Uterus (tissue), 4 donors: ENCODE data around the gene ISOC2. TPM values are rescaled to one million over a fixed set of nuclear protein-coding genes. Genes with fewer than 3 reads are reported as not detected.
A peak's percentile ranks its signal among the peaks of the same experiment; 100 is the strongest.

ENCODE experiments used
- DNase-seq, 2 donors: peaks; one replicate each; pipeline ENCODE4 v3.0.0-alpha.2; 2019 to 2020
- H3K27ac ChIP-seq, 2 donors: fragments of 200-600 bp; sonication (generic); 1 replicate in 1 of 2; 2 replicates in 1 of 2; pipeline ENCODE4 v1.5.1; 2016 to 2018
- H3K27me3 ChIP-seq, 2 donors: fragments of 200-600 bp; sonication (generic); one replicate each; pipeline ENCODE4 v1.5.1; 2018 to 2019; ENCODE audit warnings: control low read depth in 1 of 2
- H3K36me3 ChIP-seq, 2 donors: fragments of 200-600 bp; sonication (generic); one replicate each; pipeline ENCODE4 v1.5.1; 2019; ENCODE audit warnings: control low read depth in 1 of 2
- H3K4me1 ChIP-seq, 2 donors: fragments of 200-600 bp; sonication (generic); one replicate each; pipeline ENCODE4 v1.5.1; 2018 to 2019; ENCODE audit warnings: control low read depth in 1 of 2
- H3K4me3 ChIP-seq, 2 donors: fragments of 200-600 bp; sonication (generic); 1 replicate in 1 of 2; 2 replicates in 1 of 2; pipeline ENCODE4 v1.5.1; 2018 to 2019; ENCODE audit warnings: mild to moderate bottlenecking in 1 of 2
- H3K9me3 ChIP-seq, 2 donors: fragments of 200-600 bp; sonication (generic); one replicate each; pipeline ENCODE4 v1.5.1; 2019; ENCODE audit warnings: control low read depth in 1 of 2
- CTCF ChIP-seq, 4 experiments: fragments of 200-600 bp in 2 of 4; fragments of 450-650 bp in 2 of 4; sonication (generic) in 2 of 4; IDR thresholded peaks; one replicate each; pipeline ENCODE4 v1.5.1; 2016 to 2019; ENCODE audit warnings: antibody characterized with exemption in 4 of 4, mild to moderate bottlenecking in 2 of 4, moderate library complexity in 1 of 4
- POLR2A ChIP-seq, 2 donors: fragments of 450-650 bp; IDR thresholded peaks; one replicate each; pipeline ENCODE4 v1.6.1; 2016; ENCODE audit warnings: antibody characterized with exemption in 2 of 2, mild to moderate bottlenecking in 1 of 2, moderate library complexity in 1 of 2
- intact Hi-C: fragments of 100-400 bp; cut with DNase I; formaldehyde crosslinking; loops from one replicate; pipeline ENCODE4 v1.15.1; 2023; ENCODE audit warnings: low total_unique reads
- total RNA-seq, 4 donors: library from RNA; depleted of rRNA in 3 of 4; stranded (reverse); fragments of >200 nt in 3 of 4; gene quantifications; one replicate each; pipeline versions ENCODE4 v1.1.0 to v1.2.4, GENCODE V29; 2014 to 2023
- donor health status: DM: yes; HTN: yes; CAD: no.

Gene ISOC2
- total RNA-seq, 4 donors from 2014 or later, result 1.2 to 78.6 (median 23.8) TPM

GRCh38 chr19:55460670-55461258 lies 678 bp downstream of the ISOC2 start:
- Histone ChIP-seq H3K27ac (peak overlapping the region; percentile 80 to 94), H3K4me3 (peak overlapping the region; percentile 86 to 92), H3K9me3 (no peaks in the 10 kb centered on the region), H3K4me1 (peaks cover 0 to 5% of the 10 kb centered on the region in 2 donors), H3K27me3 (no peaks in the 10 kb centered on the region), H3K36me3 (no peaks in the 10 kb centered on the region)
- intact Hi-C loops, result no loop called here
- peak; percentile 87 to 90 for DNase-seq
- TF ChIP-seq CTCF (IDR thresholded peaks at IDR 0.05) (no peak), POLR2A (IDR thresholded peaks at IDR 0.05) (no peak)

- H3K27ac ChIP-seq, result peak overlapping the region; percentile 80 to 94
- TF ChIP-seq CTCF (IDR thresholded peaks at IDR 0.05), result no peak
- H3K4me3 ChIP-seq, result peak overlapping the region; percentile 86 to 92
- H3K9me3 ChIP-seq, result no peaks in the 10 kb centered on the region
- no peaks in the 10 kb centered on the region for H3K27me3 ChIP-seq
- DNase-seq, result no peak
- peaks cover 0 to 5% of the 10 kb centered on the region in 2 donors for H3K4me1 ChIP-seq
- no peaks in the 10 kb centered on the region for H3K36me3 ChIP-seq
- intact Hi-C loops, result loop anchor here (10.0 kb wide), 1 partner anchor 175 kb away; the partner anchor contains the start of genes BRSK1 and HSPBP1
Measured at GRCh38 chr19:55459950-55460657, 1.3 kb downstream of the ISOC2 start.

- peak in 1 of 2 donors; percentile 29 for DNase-seq
- TF ChIP-seq POLR2A (IDR thresholded peaks at IDR 0.05), result no peak
- intact Hi-C loops, result loop anchor here (10.0 kb wide), 1 partner anchor 175 kb away; the partner anchor contains the start of genes BRSK1 and HSPBP1
- no peaks in the 10 kb centered on the region for H3K36me3 ChIP-seq
- peaks cover 0 to 5% of the 10 kb centered on the region in 2 donors for H3K4me1 ChIP-seq
- H3K9me3 ChIP-seq, result no peaks in the 10 kb centered on the region
- no peaks in the 10 kb centered on the region for H3K27me3 ChIP-seq
- peak overlapping the region; percentile 80 to 94 for H3K27ac ChIP-seq
- no peak overlapping the region for H3K4me3 ChIP-seq
Measured at GRCh38 chr19:55459551-55459949, 1.9 kb downstream of the ISOC2 start.

GRCh38 chr19:55457683-55458457 lies 3.6 kb downstream of the ISOC2 start:
- H3K4me1 ChIP-seq, result peaks cover 0 to 5% of the 10 kb centered on the region in 2 donors
- no peak for TF ChIP-seq CTCF (IDR thresholded peaks at IDR 0.05)
- TF ChIP-seq POLR2A (IDR thresholded peaks at IDR 0.05), result no peak
- no peak overlapping the region for H3K4me3 ChIP-seq

GRCh38 chr19:55456347-55456746 lies 5.1 kb downstream of the ISOC2 start:
- Histone ChIP-seq H3K4me1 (peaks cover 5 to 14% of the 10 kb centered on the region in 2 donors), H3K36me3 (no peaks in the 10 kb centered on the region), H3K27ac (no peak overlapping the region), H3K9me3 (no peaks in the 10 kb centered on the region), H3K27me3 (peaks cover 10 to 11% of the 10 kb centered on the region in 2 donors), H3K4me3 (no peak overlapping the region)
- no peak for DNase-seq
- TF ChIP-seq CTCF (IDR thresholded peaks at IDR 0.05), result no peak
- no peak for TF ChIP-seq POLR2A (IDR thresholded peaks at IDR 0.05)
- intact Hi-C loops, result loop anchor here (10.0 kb wide), 1 partner anchor 172 kb away; the partner anchor contains the start of genes BRSK1 and HSPBP1

More at GRCh38 chr19:55457683-55458457, 3.6 kb downstream of the ISOC2 start:
- no peak for DNase-seq
- Histone ChIP-seq H3K27me3 (no peaks in the 10 kb centered on the region), H3K9me3 (no peaks in the 10 kb centered on the region), H3K27ac (no peak overlapping the region), H3K36me3 (no peaks in the 10 kb centered on the region)
- intact Hi-C loops, result loop anchor here (10.0 kb wide), 1 partner anchor 173 kb away; the partner anchor contains the start of genes BRSK1 and HSPBP1
